ENCODE data around the gene PARD3.

Gene PARD3

DNA sequence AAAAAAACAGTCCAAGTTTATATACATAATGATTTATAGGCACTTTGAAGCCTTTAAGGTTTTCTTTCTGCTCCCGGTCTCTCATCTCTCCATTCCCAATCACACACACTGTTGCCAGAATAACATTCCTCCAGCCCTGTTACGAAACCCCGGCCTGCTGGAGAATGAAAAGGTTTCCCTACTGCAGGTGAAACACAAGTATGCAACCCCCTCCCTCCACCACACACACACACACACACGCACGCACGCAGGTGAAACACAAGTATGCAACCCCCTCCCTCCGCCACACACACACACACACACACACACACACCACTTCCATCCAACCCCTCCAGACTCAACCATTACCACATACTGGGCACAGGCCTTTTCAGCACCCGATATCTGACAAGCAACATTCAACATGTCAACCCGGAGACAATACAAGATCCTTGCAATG, 87.5 kb downstream of the PARD3 start:
- Histone ChIP-seq H3K36me3 (no peaks in the 10 kb centered on the region), H3K9me3 (no peaks in the 10 kb centered on the region), H3K4me3 (no peak overlapping the region), H3K27me3 (no peaks in the 10 kb centered on the region), H3K27ac (no peak overlapping the region), H3K4me1 (peaks cover 0 to 10% (median 3%) of the 10 kb centered on the region in 4 donors)
- TF ChIP-seq, protein P1, sequence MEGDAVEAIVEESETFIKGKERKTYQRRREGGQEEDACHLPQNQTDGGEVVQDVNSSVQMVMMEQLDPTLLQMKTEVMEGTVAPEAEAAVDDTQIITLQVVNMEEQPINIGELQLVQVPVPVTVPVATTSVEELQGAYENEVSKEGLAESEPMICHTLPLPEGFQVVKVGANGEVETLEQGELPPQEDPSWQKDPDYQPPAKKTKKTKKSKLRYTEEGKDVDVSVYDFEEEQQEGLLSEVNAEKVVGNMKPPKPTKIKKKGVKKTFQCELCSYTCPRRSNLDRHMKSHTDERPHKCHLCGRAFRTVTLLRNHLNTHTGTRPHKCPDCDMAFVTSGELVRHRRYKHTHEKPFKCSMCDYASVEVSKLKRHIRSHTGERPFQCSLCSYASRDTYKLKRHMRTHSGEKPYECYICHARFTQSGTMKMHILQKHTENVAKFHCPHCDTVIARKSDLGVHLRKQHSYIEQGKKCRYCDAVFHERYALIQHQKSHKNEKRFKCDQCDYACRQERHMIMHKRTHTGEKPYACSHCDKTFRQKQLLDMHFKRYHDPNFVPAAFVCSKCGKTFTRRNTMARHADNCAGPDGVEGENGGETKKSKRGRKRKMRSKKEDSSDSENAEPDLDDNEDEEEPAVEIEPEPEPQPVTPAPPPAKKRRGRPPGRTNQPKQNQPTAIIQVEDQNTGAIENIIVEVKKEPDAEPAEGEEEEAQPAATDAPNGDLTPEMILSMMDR (IDR thresholded peaks at IDR 0.05), result no peak
- DNase-seq, result no peak
- intact Hi-C loops (cut with DNase I; ENCODE audit: low total_unique reads), result no loop called here

DNA sequence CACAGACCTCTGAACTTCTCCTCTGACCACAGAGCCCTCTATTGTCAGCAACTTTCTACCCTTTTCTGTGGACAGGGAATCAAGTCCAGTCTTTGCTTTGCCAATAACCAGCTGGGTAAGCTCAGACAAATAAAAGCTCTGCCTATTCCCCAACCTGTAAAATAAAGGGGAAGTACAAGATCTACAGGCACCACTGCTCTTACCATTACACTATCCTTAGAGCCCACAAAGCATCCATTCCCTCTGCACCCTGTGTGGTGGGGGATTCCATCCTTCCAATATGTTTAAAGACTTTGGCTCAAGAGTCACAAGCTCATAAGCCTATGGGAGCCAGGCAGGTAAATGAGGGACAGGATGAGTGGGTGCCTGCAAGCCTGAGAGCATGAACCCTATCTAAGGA, 88.2 kb downstream of the PARD3 start:
- H3K4me3 ChIP-seq, result no peak overlapping the region
- TF ChIP-seq, protein P1 (IDR thresholded peaks at IDR 0.05), result no peak
- no peak overlapping the region for H3K27ac ChIP-seq
- intact Hi-C loops (cut with DNase I; ENCODE audit: low total_unique reads), result no loop called here
- H3K36me3 ChIP-seq, result no peaks in the 10 kb centered on the region
- H3K27me3 ChIP-seq, result no peaks in the 10 kb centered on the region
- H3K4me1 ChIP-seq, result peaks cover 0 to 5% (median 2%) of the 10 kb centered on the region in 4 donors
- DNase-seq, result no peak
- H3K9me3 ChIP-seq, result no peaks in the 10 kb centered on the region

DNA sequence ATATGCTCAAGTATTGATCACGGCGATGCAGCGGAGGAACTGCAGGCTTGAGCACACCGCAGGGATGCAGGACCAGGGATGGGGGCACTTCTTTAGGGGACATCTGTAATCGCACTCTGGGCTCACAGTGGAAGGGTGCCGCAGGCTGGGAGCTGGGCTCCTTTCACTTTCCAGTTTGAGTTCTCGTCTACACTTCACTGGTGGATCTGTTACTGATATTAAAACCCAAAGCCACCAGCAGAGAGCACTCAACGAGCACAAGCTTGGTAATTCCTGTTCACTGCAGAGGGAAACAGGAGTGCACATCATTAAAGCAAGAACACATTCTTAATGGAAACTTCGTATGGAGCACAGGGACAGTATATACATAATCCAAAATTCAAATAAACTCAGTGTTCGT, 91.3 kb downstream of the PARD3 start:
- Histone ChIP-seq H3K4me1 (peaks cover 0 to 10% (median 3%) of the 10 kb centered on the region in 4 donors), H3K36me3 (no peaks in the 10 kb centered on the region), H3K27me3 (no peaks in the 10 kb centered on the region), H3K4me3 (no peak overlapping the region), H3K27ac (no peak overlapping the region), H3K9me3 (no peaks in the 10 kb centered on the region)
- TF ChIP-seq, protein P1 (IDR thresholded peaks at IDR 0.05), result peak; percentile 45 to 52
- peak in 1 of 2 donors; percentile 38 for DNase-seq
- intact Hi-C loops (cut with DNase I; ENCODE audit: low total_unique reads), result no loop called here

DNA sequence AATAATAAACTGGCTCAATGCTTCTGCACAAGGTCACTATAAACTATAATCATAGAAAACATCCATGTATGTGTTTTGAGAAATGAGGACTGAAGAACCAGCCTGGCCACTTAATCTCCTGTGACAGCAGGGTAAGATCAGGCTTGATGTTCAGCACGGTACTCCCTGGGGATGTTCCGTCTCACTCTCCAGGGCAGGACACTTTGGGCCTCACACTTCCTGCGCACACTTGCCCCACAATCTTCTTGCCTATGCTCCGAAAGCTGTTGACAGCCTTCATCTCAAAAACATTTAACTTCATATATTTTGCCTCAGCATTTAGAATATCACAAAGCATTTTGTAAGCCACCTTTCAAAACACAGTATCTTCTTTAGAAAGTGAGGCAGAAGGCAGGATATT, 92.7 kb downstream of the PARD3 start:
- H3K9me3 ChIP-seq, result no peaks in the 10 kb centered on the region
- H3K36me3 ChIP-seq, result no peaks in the 10 kb centered on the region
- no peak for DNase-seq
- TF ChIP-seq, protein P1 (IDR thresholded peaks at IDR 0.05), result no peak
- intact Hi-C loops (cut with DNase I; ENCODE audit: low total_unique reads), result no loop called here
- H3K4me3 ChIP-seq, result no peak overlapping the region
- peaks cover 0 to 10% (median 3%) of the 10 kb centered on the region in 4 donors for H3K4me1 ChIP-seq
- no peak overlapping the region for H3K27ac ChIP-seq
- no peaks in the 10 kb centered on the region for H3K27me3 ChIP-seq

DNA sequence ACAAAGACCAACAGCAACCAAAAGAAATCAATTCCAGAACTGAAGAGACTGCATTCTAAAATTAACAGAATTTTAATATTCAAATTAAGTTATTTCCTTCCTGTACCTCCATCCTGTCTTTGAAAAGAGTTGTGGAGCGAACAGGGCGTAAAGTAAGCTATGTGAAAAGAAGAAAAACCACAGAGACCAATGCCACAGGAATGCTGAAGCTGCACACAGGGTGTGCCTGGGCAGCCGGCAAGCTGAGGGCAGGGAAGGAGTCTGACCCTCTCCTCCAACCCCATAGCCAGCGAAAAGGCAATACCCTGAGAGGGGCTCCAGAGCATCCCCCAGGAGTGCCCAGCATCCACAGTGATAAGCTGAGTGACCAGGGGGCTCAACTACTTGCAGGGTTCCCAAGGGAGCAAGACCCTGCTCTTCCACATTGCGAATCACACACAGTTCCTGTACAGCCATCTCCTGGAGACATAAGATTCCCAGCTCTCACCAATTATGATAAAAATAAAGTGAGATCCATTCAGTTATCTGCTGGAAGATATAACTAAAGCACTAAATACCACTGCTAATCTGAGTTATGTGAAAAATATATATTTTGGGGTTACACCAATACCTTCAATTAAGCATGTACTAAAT, 93.8 kb downstream of the PARD3 start:
- no peak overlapping the region for H3K4me3 ChIP-seq
- no peaks in the 10 kb centered on the region for H3K36me3 ChIP-seq
- TF ChIP-seq, protein P1 (IDR thresholded peaks at IDR 0.05), result no peak
- DNase-seq, result no peak
- no peaks in the 10 kb centered on the region for H3K9me3 ChIP-seq
- H3K27me3 ChIP-seq, result no peaks in the 10 kb centered on the region
- H3K27ac ChIP-seq, result no peak overlapping the region
- intact Hi-C loops (cut with DNase I; ENCODE audit: low total_unique reads), result no loop called here
- H3K4me1 ChIP-seq, result peaks cover 0 to 10% (median 3%) of the 10 kb centered on the region in 4 donors
